Choroid plexus epithelial cell (primary cell): Measurements from ENCODE around the gene EBF3.
"Not testable (repeated sequence)": the region's sequence is repeated elsewhere in the genome, so short reads cannot be mapped to it uniquely, and the experiment has no call there.

ENCODE experiments used
- DNase-seq: peaks from one replicate; pipeline ENCODE4 v3.0.0-alpha.2; 2010; ENCODE audit warnings: low read depth
- H3K4me3 ChIP-seq: 2 replicates; pipeline ENCODE4 v1.5.1; 2011; ENCODE audit warnings: low read depth, mild to moderate bottlenecking, control low read depth, low read length, moderate library complexity
- CTCF ChIP-seq: conservative IDR thresholded peaks from 2 replicates; pipeline ENCODE4 v1.5.1; 2011; ENCODE audit warnings: low read depth, mild to moderate bottlenecking, control low read depth, inconsistent platforms, low read length, moderate library complexity

The EBF3 gene

DNA sequence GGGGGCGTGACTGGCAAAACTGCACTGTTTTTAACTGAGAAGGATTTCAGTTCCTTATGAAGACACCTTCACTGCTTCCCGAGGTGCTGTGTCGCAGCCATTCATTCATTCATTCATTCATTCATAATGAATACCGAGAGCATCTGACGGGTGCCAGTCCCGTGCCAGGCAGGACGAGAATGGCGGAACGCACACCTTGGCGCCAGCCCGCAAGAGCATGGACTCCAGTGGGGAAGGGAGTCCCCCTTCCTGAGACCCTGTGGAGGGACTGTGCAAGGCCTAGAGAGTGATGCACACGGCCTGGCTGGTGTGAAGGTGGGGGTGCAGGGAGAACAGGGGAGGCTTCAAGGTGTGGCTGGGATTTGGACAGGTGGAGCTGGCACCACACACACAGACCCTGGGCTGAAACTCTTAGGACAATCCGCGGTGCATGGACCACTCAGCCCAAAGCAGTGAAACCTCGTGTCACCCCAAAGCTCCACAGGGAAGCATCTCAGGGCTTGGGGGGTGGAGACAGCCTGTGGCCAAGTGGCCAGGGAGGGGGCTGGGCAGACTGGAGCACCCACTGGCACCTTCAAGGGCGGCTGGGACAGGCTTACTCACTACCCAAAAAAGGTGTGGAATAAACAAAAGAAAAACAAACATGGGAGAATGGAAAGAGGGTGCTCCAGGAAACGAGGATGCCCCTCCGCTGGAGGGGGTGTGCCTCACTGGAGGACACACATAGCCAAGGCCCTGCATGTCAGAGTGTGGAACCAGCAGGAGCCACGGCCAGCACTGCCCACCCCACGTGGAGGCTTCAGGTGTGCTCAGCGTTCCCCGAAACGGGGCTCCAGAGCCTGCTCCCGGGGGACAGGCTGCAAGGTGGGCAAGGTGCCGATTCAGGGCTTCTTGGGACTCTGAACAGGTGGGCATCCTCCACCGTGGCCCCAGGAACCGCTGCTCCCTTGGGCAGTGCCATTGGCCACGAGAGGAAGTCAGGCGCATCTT is 37.7 kb downstream of the EBF3 start:
- no peak for TF ChIP-seq CTCF
- no peak overlapping the region for H3K4me3 ChIP-seq
- no peak for DNase-seq

DNA sequence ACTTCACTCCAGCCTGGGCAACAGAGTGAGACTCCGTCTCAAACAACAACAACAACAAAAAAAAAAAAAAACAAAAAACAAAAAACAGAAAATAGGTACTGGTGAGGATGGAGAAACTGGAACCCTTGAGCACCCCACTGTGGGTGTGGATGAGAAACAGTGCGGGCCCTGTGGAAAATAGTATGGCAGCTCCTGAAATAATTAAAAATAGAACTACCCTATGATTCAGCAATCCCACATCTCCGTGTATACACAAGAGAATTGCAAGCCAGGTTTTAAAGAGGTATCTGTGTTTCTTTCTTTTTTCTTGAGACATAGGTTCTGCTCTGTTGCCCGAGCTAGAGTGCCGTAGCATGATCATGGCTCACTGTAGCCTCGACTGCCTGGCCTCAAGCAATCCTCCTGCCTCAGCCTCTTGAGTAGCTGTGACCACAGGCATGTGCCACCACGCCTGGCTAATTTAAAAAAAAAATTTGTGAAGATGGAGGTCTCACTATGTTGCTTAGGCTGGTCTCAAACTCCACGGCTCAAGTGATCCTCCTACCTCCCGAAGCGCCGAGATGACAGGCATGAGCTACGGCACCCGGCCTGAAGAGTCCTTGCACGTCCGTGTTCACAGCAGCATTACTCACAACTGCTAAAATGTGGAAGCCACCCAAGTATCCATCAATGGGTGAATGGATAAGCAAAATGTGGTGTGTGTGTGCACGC is 39.5 kb downstream of the EBF3 start:
- no peak for DNase-seq
- TF ChIP-seq CTCF = no peak
- no peak overlapping the region for H3K4me3 ChIP-seq

- DNase-seq = no peak
- no peak for TF ChIP-seq CTCF
- H3K4me3 ChIP-seq = no peak overlapping the region
Observed at GRCh38 chr10:129922598-129923123, 41.4 kb downstream of the EBF3 start.

DNA sequence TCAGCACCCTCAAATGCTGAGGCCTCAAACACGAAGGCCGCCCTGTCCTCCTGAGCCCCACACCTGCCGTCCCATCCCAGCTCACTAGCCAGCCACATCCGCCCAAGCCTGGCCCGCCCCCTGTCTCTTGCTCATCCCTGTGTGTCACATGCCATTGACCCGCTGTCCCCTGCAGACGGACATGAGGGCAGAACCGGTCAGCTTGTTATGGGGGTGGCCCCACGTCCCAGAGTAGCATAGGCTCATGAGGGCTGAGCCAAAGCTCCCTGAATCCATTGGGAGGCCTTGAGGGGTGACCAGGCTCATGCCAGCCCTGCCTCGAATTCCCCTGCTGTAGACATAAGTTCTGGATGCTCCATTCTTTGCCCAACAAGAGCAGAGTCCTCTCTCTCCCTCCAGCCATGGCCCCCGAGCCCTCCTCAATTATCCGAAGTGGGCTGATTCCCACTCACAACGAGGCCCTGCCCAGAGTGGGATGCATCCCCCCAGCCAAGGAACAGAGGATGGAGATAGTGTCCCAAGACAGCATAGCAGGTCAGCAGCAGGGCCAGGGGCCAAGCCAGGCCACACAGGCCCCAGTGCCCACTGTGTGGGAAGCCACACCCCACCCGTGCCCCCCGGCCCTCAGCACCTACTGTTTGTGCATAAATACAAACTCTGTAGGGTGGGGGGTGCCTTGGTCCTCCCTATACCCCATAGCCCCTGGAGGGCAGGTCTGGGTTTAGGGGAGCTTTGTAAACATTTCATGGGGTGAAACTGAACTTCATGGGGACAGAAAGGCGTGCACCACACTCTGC is 42.1 kb downstream of the EBF3 start:
- no peak for TF ChIP-seq CTCF
- DNase-seq = no peak
- H3K4me3 ChIP-seq = no peak overlapping the region

DNA sequence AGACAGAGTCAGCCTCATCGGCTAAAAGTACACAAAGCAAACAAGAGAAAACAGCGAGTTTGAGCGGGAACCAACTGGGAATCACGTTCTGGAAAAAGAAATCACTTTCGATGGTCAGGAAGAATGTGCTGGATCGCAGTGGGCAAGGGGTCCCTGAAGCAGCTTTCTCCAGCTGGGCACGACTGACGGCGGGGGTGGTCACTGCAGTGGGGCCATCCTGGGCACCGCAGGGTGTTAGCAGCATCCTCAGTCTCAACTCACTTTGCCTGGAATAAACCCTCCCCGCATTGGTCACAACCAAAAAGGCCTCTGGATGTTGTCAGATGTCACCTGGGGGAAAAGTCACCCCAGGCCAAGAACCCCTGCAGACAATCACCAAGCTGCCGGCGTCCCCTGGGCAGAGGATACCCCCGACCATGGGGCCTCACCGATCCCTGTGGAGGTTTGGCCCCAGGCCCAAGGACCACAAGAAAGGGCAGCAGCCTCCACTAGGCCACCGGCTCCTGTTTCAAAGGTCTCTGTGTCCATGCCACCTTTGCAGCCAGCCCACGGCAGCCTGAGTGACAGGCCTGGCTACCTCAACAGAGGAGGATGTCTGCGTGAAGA is 42.9 kb downstream of the EBF3 start:
- no peak for TF ChIP-seq CTCF
- no peak overlapping the region for H3K4me3 ChIP-seq
- DNase-seq = no peak

GRCh38 chr10:129920187-129920586 is 43.9 kb downstream of the EBF3 start:
- not testable (repeated sequence) for DNase-seq, H3K4me3 ChIP-seq

GRCh38 chr10:129919358-129919757 is 44.7 kb downstream of the EBF3 start:
- no peak for DNase-seq
- TF ChIP-seq CTCF = no peak
- H3K4me3 ChIP-seq = no peak overlapping the region
